Cardiac ventricle fibroblast (primary cell): ENCODE results near the gene TAOK2. TPM values are rescaled to one million over a fixed set of nuclear protein-coding genes. Genes with fewer than 3 reads are reported as not detected.

Source experiments
- total RNA-seq: library from RNA; depleted of rRNA; stranded (reverse); fragments of >200 nt; gene quantifications from 2 replicates; pipeline ENCODE4 v1.2.3, GENCODE V29; 2015

TAOK2 gene
- 32.1 and 33.8 TPM in 2 replicates for total RNA-seq

DNA sequence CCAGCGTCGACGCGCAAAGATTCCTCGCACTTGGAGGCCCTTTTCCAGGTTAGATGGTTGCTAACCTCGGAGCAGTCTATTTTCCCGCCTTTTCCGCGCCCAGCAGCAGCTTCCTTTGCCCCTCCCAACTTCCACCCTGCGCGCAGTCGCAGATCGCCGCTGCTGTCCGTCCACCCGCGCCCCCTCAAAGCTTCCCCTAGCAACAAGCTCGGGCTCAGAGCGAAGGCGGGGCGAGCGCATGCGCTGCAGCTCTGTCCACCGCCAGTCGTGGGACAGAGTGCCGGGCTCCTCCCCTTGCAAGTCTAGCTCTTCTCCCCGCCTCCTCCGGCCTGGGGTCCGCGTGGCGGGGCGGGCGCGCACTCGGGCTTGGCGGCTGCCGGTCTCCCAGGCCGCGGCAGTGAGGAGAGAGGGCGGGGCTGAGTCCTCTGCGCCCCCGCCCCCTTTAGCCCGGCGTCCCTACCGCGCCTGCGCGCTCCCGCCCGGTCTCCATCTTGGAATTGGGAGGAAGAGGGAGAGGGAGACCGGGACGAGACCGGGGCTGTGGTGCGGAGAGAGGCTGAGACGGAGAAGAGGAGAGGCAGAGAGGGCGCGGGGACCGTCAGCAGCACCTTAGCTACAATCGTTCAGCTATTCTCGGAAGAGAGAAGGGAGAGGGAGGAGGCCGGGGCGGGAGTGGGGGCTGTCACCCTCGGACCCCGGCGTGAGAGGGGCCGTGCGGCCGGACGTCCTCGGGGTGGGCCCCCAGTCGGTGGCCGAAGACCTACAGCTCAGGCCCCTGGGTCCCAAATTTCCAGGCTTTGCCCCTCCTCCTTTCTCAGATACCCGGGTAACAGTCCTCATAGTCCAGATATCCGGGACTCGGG, at the start of gene TAOK2:
Gene TAOK2, plus strand, starts transcription at position 485 of the 863 bp plus-strand sequence. CDS start 3,905 bp downstream, outside the sequence.

DNA sequence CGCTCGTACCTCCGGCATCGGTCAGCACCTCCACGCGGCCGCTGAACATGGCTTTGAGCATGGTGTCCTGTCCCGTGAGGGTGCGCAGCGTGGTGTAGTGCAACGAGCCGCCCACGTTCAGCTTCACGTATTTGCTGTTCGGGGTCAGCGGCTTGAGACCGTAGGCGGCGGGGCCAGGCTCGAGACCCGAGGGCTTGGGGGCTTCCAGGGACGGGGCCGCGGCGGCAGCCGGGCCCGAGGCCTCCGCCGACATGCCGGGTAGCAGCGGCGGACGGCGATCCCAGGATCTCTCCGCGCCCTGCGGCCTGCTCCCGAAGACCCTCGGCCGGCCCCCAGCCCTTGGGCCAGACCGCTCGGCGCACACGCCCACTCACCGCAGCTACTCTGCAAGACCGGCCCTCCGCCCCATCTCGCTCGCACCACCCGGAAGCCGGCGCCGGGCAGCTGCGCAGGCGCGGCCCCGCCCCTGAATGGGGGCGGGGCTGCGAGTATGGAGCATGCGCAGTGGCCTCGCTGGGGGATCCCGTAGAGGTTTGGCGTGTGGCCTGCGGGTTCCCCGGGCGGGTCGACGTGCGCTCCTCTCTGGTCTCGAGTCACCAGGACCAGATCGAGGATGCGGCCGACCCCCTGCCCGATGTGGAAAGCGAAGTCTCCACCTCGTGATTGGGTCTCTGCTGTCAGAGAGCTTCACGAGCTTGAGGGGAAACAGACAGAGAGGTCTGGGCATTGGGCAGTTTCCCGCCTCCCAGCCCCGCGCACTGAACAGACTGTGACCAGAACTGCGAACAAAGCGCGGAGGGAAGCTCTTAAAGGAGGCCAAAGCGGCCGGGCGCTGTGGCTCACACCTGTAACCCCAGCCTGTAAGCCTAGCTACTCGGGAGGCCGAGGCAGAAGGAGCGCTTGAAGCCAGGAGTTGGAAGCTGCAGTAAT, 47.6 kb upstream of the TAOK2 start, which contains the start of gene KCTD13:
Gene KCTD13, minus strand, starts transcription at position 446 of the 930 bp plus-strand sequence. Its CDS starts 193 bp downstream, at position 253.

DNA sequence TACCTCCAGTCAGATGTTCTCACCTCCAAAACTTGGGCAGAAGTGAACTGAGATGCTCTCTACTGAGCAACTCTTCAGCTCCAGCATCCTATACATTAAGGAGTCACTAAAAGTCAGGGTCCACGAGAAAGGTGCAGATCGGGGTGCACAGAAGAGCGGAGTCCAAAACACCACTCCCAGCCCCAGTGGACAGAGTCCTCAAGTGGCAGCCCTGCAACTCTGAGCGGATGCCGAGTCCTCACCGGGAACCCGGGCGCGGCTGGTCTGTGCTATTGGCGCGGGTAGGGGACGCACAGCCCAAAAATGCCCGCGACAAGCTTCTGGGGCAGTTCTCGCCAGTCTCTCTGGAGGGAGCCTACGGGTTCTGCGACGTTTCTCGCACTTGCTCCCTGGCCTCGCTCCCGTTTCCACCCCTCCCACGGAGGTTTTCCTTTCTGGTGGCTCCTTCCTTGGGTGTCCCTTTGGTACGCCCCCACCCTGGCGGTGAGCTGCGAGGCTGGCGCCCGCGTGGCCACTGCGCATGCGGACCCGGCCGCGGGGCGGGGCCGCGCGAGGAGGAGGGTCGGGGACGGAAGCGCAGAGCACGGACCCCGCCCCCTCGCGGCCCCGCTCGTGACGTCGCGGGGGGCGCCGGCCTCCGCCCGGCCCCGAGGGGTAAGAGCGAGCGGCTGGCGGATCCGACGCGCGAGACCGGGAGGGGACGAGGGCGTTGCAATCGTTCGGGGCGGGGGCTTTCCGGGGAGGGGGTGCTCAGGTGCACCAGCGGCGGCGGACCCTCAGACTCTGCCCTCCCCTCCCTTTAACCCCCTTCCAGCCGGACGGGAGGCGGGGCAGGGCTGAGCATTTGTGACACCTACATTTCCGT, 12.0 kb upstream of the TAOK2 start, which contains the start of gene TMEM219:
Gene TMEM219, plus strand, starts transcription at position 601 of the 865 bp plus-strand sequence. CDS start 1,065 bp downstream, outside the sequence.

DNA sequence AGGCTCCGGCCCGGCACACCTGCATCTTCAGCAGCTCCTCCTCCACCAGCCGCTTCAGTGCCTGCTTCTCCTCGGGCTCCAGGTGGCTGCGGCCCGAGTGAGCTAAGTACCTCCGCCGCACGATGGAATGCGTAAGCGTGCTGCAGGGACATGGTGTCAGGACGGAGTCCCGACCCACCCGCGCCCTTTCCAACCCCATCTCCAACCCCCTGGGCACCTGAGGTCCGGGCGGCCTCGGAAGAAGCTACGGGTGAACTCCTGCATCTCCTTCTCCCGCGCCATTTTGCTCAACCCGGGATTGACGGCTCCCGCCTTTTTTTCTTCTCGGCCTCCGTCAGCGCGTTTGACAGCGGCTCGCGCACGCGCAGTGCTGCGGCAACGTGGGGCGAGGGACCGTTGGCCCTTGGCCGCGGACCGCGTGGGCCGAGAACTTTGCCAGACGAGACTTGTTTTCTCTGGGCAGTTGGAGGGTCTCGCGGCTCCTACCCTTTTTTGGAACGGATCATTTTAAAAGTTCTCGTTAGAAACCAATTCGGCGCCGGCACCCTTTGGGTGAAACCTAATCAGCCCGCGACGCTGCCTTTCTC, 21.7 kb downstream of the TAOK2 start, which contains the start of gene HIRIP3:
Gene HIRIP3, minus strand, starts transcription at position 294 of the 587 bp plus-strand sequence. Its CDS starts 12 bp downstream, at position 282.

DNA sequence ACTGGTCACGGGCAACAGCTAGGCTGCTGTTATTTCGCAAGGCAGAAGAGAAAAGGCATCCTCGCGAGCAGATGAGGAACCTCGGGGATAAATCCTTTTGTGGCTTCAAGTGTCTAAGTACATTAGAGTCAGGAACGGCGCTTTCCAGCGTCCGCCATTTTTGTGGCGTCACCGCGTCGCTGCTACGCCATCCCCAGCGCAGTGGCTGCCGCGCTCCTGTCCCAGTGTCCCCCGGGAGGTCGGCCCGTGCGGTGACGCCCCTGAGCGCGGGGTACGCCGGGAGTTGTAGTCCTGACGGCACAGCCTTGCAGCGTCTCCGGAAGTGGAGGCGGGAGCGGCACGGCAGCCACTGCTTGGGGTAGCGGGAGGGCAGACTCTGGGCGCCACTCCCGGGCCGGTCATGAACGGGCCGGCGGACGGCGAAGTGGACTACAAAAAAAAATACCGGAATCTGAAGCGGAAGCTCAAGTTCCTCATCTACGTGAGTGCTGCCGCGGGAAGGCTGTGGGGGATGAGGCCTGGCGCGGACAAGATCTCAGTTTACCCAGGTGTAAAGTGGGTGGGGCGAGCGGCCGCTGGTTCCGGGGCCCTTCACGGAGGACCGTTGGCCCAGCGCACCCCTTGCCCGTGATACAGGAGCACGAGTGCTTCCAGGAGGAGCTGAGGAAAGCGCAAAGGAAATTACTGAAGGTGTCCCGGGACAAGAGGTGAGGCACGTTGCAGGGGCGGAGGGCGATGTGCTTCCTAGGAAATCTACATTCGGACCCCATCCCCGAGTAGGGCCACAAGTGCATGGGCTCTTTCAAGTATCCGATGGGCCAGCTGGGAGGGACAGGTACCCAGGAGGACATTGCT, 22.5 kb downstream of the TAOK2 start, which contains the start of gene INO80E:
Gene INO80E, plus strand, starts transcription at position 331 of the 855 bp plus-strand sequence. Its CDS starts 70 bp downstream, at position 401.

GRCh38 chr16:30010844-30011713, 37.4 kb downstream of the TAOK2 start, which contains the start of gene DOC2A:
Gene DOC2A, minus strand, starts transcription at chr16:30011027. Its CDS starts 805 bp downstream, at chr16:30010222.

GRCh38 chr16:30022887-30023286, 49.2 kb downstream of the TAOK2 start, which contains the start of gene C16orf92:
Gene C16orf92, plus strand, starts transcription at chr16:30023198. Its CDS starts 143 bp downstream, at chr16:30023341.

GRCh38 chr16:30030841-30031413, 57.3 kb downstream of the TAOK2 start, which contains the start of gene TLCD3B:
Gene TLCD3B, minus strand, starts transcription at chr16:30031271. Its CDS starts 744 bp downstream, at chr16:30030527.

Other genes with a start within 250 kb of the TAOK2 start
- not detected in 2 replicates for gene C16orf54, start 227.9 kb upstream of the TAOK2 start, total RNA-seq
- not detected in 2 replicates for gene ZG16, start 195.6 kb upstream of the TAOK2 start, total RNA-seq
- gene KIF22, start 183.1 kb upstream of the TAOK2 start, total RNA-seq = 13.0 and 13.5 TPM in 2 replicates
- 95.2 and 108 TPM in 2 replicates for gene MAZ, start 167.3 kb upstream of the TAOK2 start, total RNA-seq
- gene PRRT2, start 161.7 kb upstream of the TAOK2 start, total RNA-seq = 0.78 and 1.2 TPM in 2 replicates
- gene PAGR1, start 157.7 kb upstream of the TAOK2 start, total RNA-seq = 25.6 and 29.2 TPM in 2 replicates
- 224 and 249 TPM in 2 replicates for gene MVP, start 153.4 kb upstream of the TAOK2 start, total RNA-seq
- gene CDIPT, start 110.6 kb upstream of the TAOK2 start, total RNA-seq = 102 and 110 TPM in 2 replicates
- 43.9 and 57.2 TPM in 2 replicates for gene SEZ6L2, start 74.3 kb upstream of the TAOK2 start, total RNA-seq
- gene ASPHD1, start 73.4 kb upstream of the TAOK2 start, total RNA-seq = 7.2 and 11.4 TPM in 2 replicates
- 5.7 and 9.7 TPM in 2 replicates for gene KCTD13, start 47.6 kb upstream of the TAOK2 start, total RNA-seq
- gene TMEM219, start 11.8 kb upstream of the TAOK2 start, total RNA-seq = 104 and 105 TPM in 2 replicates
- 6.9 and 9.7 TPM in 2 replicates for gene HIRIP3, start 21.7 kb downstream of the TAOK2 start, total RNA-seq
- 30.0 and 58.5 TPM in 2 replicates for gene INO80E, start 22.4 kb downstream of the TAOK2 start, total RNA-seq
- not detected in 2 replicates for gene DOC2A, start 37.2 kb downstream of the TAOK2 start, total RNA-seq
- not detected in 2 replicates for gene C16orf92, start 49.3 kb downstream of the TAOK2 start, total RNA-seq
- not detected in 2 replicates for gene TLCD3B, start 57.4 kb downstream of the TAOK2 start, total RNA-seq
- gene ALDOA, start 91.9 kb downstream of the TAOK2 start, total RNA-seq = 1,739 and 1,751 TPM in 2 replicates
- gene PPP4C, start 102.1 kb downstream of the TAOK2 start, total RNA-seq = 50.5 and 56.4 TPM in 2 replicates
- gene TBX6, start 118.1 kb downstream of the TAOK2 start, total RNA-seq = 0.37 TPM in 1 of 2 replicates, not detected in the other
- gene YPEL3, start 122.3 kb downstream of the TAOK2 start, total RNA-seq = 60.6 and 79.3 TPM in 2 replicates
- 0.64 and 1.00 TPM in 2 replicates for gene GDPD3, start 139.7 kb downstream of the TAOK2 start, total RNA-seq
- 47.0 and 60.8 TPM in 2 replicates for gene MAPK3, start 149.4 kb downstream of the TAOK2 start, total RNA-seq
- gene CORO1A, start 209.7 kb downstream of the TAOK2 start, total RNA-seq = 0.15 and 1.3 TPM in 2 replicates
- 53.6 and 86.3 TPM in 2 replicates for gene BOLA2B, start 219.8 kb downstream of the TAOK2 start, total RNA-seq
- gene SLX1A, start 220.0 kb downstream of the TAOK2 start, total RNA-seq = 21.6 and 25.5 TPM in 2 replicates
- gene SULT1A3, start 225.4 kb downstream of the TAOK2 start, total RNA-seq = 2.9 and 14.1 TPM in 2 replicates